Neuronal stem cell (in vitro differentiated cells): ENCODE results near the gene ZNF106.

Experiments used
- DNase-seq: peaks from one replicate; pipeline ENCODE4 v3.0.0-alpha.2; 2013; ENCODE audit warnings: low spot score
- H2AFZ ChIP-seq: one replicate; pipeline ENCODE4 v1.6.1; 2013; ENCODE audit warnings: mild to moderate bottlenecking, low read length, inconsistent platforms
- H2AK5ac ChIP-seq: 2 replicates; pipeline ENCODE4 v1.6.1; 2013; ENCODE audit warnings: low read depth, mild to moderate bottlenecking, inconsistent platforms, low read length, moderate library complexity, mixed read lengths
- H2BK120ac ChIP-seq: 2 replicates; pipeline ENCODE4 v1.6.1; 2013; ENCODE audit warnings: low read depth, mild to moderate bottlenecking, inconsistent platforms, low read length, moderate library complexity, mixed read lengths
- H2BK12ac ChIP-seq: one replicate; pipeline ENCODE4 v1.6.1; 2013; ENCODE audit warnings: low read length, inconsistent platforms
- H2BK15ac ChIP-seq: 2 replicates; pipeline ENCODE4 v1.6.1; 2013; ENCODE audit warnings: mild to moderate bottlenecking, low read length, inconsistent platforms, mixed read lengths
- H2BK5ac ChIP-seq: one replicate; pipeline ENCODE4 v1.6.1; 2013; ENCODE audit warnings: inconsistent platforms, mild to moderate bottlenecking, low read length, moderate library complexity
- H3K14ac ChIP-seq: one replicate; pipeline ENCODE4 v1.6.1; 2013; ENCODE audit warnings: low read length, inconsistent platforms
- H3K18ac ChIP-seq: 2 replicates; pipeline ENCODE4 v1.6.1; 2013; ENCODE audit warnings: low read length, inconsistent platforms
- H3K23ac ChIP-seq: 2 replicates; pipeline ENCODE4 v1.6.1; 2013; ENCODE audit warnings: low read depth, mild to moderate bottlenecking, mixed read lengths, low read length, inconsistent platforms; ENCODE audit not compliant: poor library complexity
- H3K27ac ChIP-seq: replicated peaks from 3 replicates; pipeline ENCODE4 v1.5.1; 2013; ENCODE audit warnings: low read length, inconsistent platforms
- H3K27me3 ChIP-seq, 3 experiments: 2 replicates each; pipeline ENCODE4 v1.6.1; 2013; ENCODE audit warnings: low read length in 3 of 3, mild to moderate bottlenecking in 2 of 3, inconsistent platforms in 1 of 3, low read depth in 1 of 3, mixed read lengths in 1 of 3, moderate library complexity in 1 of 3; ENCODE audit not compliant: control insufficient read depth in 3 of 3, insufficient read depth in 3 of 3
- H3K36me3 ChIP-seq, 2 donors: replicated peaks in 1 of 2; 2 replicates each; pipeline ENCODE4 v1.6.1; 2013; ENCODE audit warnings: low read length in 2 of 2; ENCODE audit not compliant: control insufficient read depth in 2 of 2, insufficient read depth in 2 of 2
- H3K4ac ChIP-seq: 2 replicates; pipeline ENCODE4 v1.6.1; 2013; ENCODE audit warnings: inconsistent platforms, mild to moderate bottlenecking, low read length, moderate library complexity
- H3K4me1 ChIP-seq, 2 donors: 1 replicate in 1 of 2; 2 replicates in 1 of 2; pipeline ENCODE4 v1.6.1; 2013; ENCODE audit warnings: low read length in 2 of 2, low read depth in 1 of 2; ENCODE audit not compliant: control insufficient read depth in 2 of 2, insufficient read depth in 1 of 2
- H3K4me2 ChIP-seq: one replicate; pipeline ENCODE4 v1.6.1; 2013; ENCODE audit warnings: mild to moderate bottlenecking, low read length, inconsistent platforms; ENCODE audit not compliant: insufficient read depth, poor library complexity, severe bottlenecking
- H3K4me3 ChIP-seq, 2 donors: 2 replicates each; pipeline ENCODE4 v1.5.1; 2013; ENCODE audit warnings: low read length in 2 of 2, mild to moderate bottlenecking in 2 of 2, inconsistent platforms in 1 of 2, moderate library complexity in 1 of 2
- H3K79me1 ChIP-seq: one replicate; pipeline ENCODE4 v1.6.1; 2013; ENCODE audit warnings: low read depth, mild to moderate bottlenecking, inconsistent platforms, low read length, moderate library complexity
- H3K9ac ChIP-seq: one replicate; pipeline ENCODE4 v1.6.1; 2013; ENCODE audit warnings: mild to moderate bottlenecking, low read depth, low read length, inconsistent platforms; ENCODE audit not compliant: poor library complexity
- H3K9me3 ChIP-seq, 2 donors: replicated peaks in 1 of 2; 2 replicates each; pipeline versions ENCODE3 to v1.6.1; 2013; ENCODE audit warnings: low read length in 2 of 2, mild to moderate bottlenecking in 2 of 2, inconsistent platforms in 1 of 2, low read depth in 1 of 2, mixed read lengths in 1 of 2, moderate library complexity in 1 of 2; ENCODE audit not compliant: control insufficient read depth in 2 of 2, insufficient read depth in 1 of 2
- H4K8ac ChIP-seq: one replicate; pipeline ENCODE4 v1.6.1; 2013; ENCODE audit warnings: low read depth, mild to moderate bottlenecking, inconsistent platforms, low read length, moderate library complexity
- H4K91ac ChIP-seq: one replicate; pipeline ENCODE4 v1.6.1; 2013; ENCODE audit warnings: low read length, low read depth, mild to moderate bottlenecking, inconsistent platforms; ENCODE audit not compliant: poor library complexity
- WGBS, 2 donors: extraction: QIAGEN DNeasy Blood & Tissue Kit; methylation state at CpG; one replicate each; pipeline ENCODE4 v1.1.7; 2013; ENCODE audit warnings: missing lambda C conversion rate in 2 of 2, mixed read lengths in 1 of 2; ENCODE audit not compliant: insufficient read length in 2 of 2, insufficient replicate concordance in 1 of 2; ENCODE audit errors: extremely low coverage in 2 of 2; 5-methylcytosine and 5-hydroxymethylcytosine counted together

ZNF106 gene

DNA sequence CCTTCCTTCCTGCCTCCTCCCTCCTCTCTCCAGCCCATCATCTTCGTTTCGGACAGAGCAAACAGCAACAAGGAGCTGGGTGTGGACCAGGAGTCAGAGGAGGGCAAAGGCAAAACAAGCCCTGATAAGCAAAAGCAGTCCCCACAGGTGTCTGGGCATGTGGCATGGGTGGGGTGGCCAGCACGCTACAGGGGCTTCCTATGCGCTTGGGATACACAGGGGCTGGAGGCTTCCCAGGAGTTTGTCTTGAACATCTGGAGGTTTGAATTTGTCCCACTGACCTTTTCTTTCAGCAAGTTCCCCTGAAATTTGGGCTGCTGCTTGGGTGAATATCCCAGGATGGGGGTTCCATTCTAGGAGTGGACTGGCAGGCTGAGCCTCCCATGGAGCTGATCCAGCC lies 82.8 kb downstream of the ZNF106 start:
- H3K4me3 ChIP-seq, result no peak overlapping the region
- H3K4me1 ChIP-seq, result peaks cover 0 to 3% of the 10 kb centered on the region in 2 donors
- H3K79me1 ChIP-seq, result no peaks in the 10 kb centered on the region
- H3K14ac ChIP-seq, result no peak overlapping the region
- H2BK12ac ChIP-seq, result no peak overlapping the region
- H3K23ac ChIP-seq, result no peak overlapping the region
- H2BK120ac ChIP-seq, result no peak overlapping the region
- no peak overlapping the region for H2AK5ac ChIP-seq
- no peak for DNase-seq
- no peak overlapping the region for H2BK15ac ChIP-seq
- no CpG with 5 or more reads among the region's 4 CpGs for WGBS, 2 donors
- H2AFZ ChIP-seq, result no peak overlapping the region
- H3K4ac ChIP-seq, result no peak overlapping the region
- no peak overlapping the region for H3K4me2 ChIP-seq
- H4K8ac ChIP-seq, result no peak overlapping the region
- H3K27ac ChIP-seq, result no peak overlapping the region
- H4K91ac ChIP-seq, result no peak overlapping the region
- H2BK5ac ChIP-seq, result no peak overlapping the region
- no peak overlapping the region for H3K18ac ChIP-seq
- peaks cover 5 to 21% of the 10 kb centered on the region in 2 donors for H3K36me3 ChIP-seq
- H3K9me3 ChIP-seq, result no peaks in the 10 kb centered on the region
- H3K9ac ChIP-seq, result no peak overlapping the region
- no peaks in the 10 kb centered on the region for H3K27me3 ChIP-seq

GRCh38 chr15:42405863-42406482 lies 85.0 kb downstream of the ZNF106 start:
- DNase-seq, result no peak
- Histone ChIP-seq H3K9me3 (no peaks in the 10 kb centered on the region), H4K8ac (no peak overlapping the region), H3K23ac (no peak overlapping the region), H3K9ac (no peak overlapping the region), H3K27me3 (no peaks in the 10 kb centered on the region), H2BK120ac (no peak overlapping the region), H4K91ac (no peak overlapping the region), H3K79me1 (no peaks in the 10 kb centered on the region), H3K4me2 (no peak overlapping the region), H2AK5ac (no peak overlapping the region), H2BK5ac (no peak overlapping the region), H3K14ac (no peak overlapping the region), H2AFZ (no peak overlapping the region), H3K18ac (no peak overlapping the region), H2BK15ac (no peak overlapping the region), H3K4me1 (peaks cover 0 to 3% of the 10 kb centered on the region in 2 donors), H3K27ac (no peak overlapping the region), H3K4ac (no peak overlapping the region), H3K36me3 (peaks cover 0 to under 1% of the 10 kb centered on the region in 2 donors), H3K4me3 (no peak overlapping the region), H2BK12ac (no peak overlapping the region)
- no CpG with 5 or more reads among the region's 6 CpGs for WGBS, 2 donors

GRCh38 chr15:42404461-42405235 lies 86.3 kb downstream of the ZNF106 start:
- Histone ChIP-seq H2BK120ac (no peak overlapping the region), H3K23ac (peak overlapping the region; percentile 34), H2BK5ac (no peak overlapping the region), H3K4ac (no peak overlapping the region), H3K27me3 (no peaks in the 10 kb centered on the region), H3K4me2 (no peak overlapping the region), H3K36me3 (no peaks in the 10 kb centered on the region), H3K79me1 (no peaks in the 10 kb centered on the region), H2BK15ac (no peak overlapping the region), H4K8ac (no peak overlapping the region), H3K14ac (no peak overlapping the region), H4K91ac (no peak overlapping the region), H2AFZ (peak overlapping the region; percentile 46), H2AK5ac (peak overlapping the region; percentile 20), H3K9ac (no peak overlapping the region), H3K18ac (peak overlapping the region; percentile 24), H2BK12ac (no peak overlapping the region), H3K27ac (no peak overlapping the region), H3K4me3 (peak overlapping the region in 1 of 2 donors; percentile 4), H3K4me1 (peaks cover 0 to 3% of the 10 kb centered on the region in 2 donors), H3K9me3 (no peaks in the 10 kb centered on the region)
- no peak for DNase-seq
- WGBS, 2 donors, result no CpG with 5 or more reads among the region's 12 CpGs

GRCh38 chr15:42403389-42403788 lies 87.6 kb downstream of the ZNF106 start:
- Histone ChIP-seq H4K8ac (no peak overlapping the region), H2AK5ac (no peak overlapping the region), H3K9me3 (no peaks in the 10 kb centered on the region), H2AFZ (no peak overlapping the region), H3K27me3 (no peaks in the 10 kb centered on the region), H3K9ac (no peak overlapping the region), H3K4me3 (no peak overlapping the region), H2BK15ac (no peak overlapping the region), H2BK5ac (no peak overlapping the region), H2BK120ac (no peak overlapping the region), H3K14ac (no peak overlapping the region), H3K79me1 (no peaks in the 10 kb centered on the region), H2BK12ac (no peak overlapping the region), H3K27ac (no peak overlapping the region), H4K91ac (no peak overlapping the region), H3K4ac (no peak overlapping the region), H3K4me2 (no peak overlapping the region), H3K23ac (no peak overlapping the region), H3K4me1 (peaks cover 0 to 3% of the 10 kb centered on the region in 2 donors), H3K18ac (no peak overlapping the region), H3K36me3 (no peaks in the 10 kb centered on the region)
- no peak for DNase-seq
- no CpG with 5 or more reads among the region's 7 CpGs for WGBS, 2 donors
